IMR-90 (cell line): ENCODE data around the gene ELMO1. TPM values are rescaled to one million over a fixed set of nuclear protein-coding genes. Genes with fewer than 3 reads are reported as not detected.

Experiments
- ATAC-seq: fragments of 200-7000 bp; cut with Tn5 transposase; 2 replicates; pipeline ENCODE4 v1.9.1; 2020; ENCODE audit warnings: low read depth, mild to moderate bottlenecking, moderate library complexity
- BruUV-seq: library from RNA; stranded (reverse); fragments of 400-500 nt; replicated peaks from 2 replicates; lab custom pipeline; 2021; lab: Mats Ljungman, UMichigan
- CTCF ChIA-PET: fragments of 300-600 bp; formaldehyde crosslinking; extraction: SDS; loops from one replicate; lab custom pipeline; 2021; ENCODE audit warnings: antibody characterized with exemption; lab: Yijun Ruan, JAX
- POLR2A ChIA-PET: fragments of 300-600 bp; sonication (Branson Sonifier 250); formaldehyde crosslinking; loops from one replicate; lab custom pipeline; 2022; ENCODE audit warnings: antibody characterized with exemption; ENCODE audit not compliant: unreplicated experiment; lab: Charles Lee
- DNase-seq: peaks from one replicate; pipeline ENCODE4 v3.0.0; 2013
- H2AFZ ChIP-seq: replicated peaks from 2 replicates; pipeline ENCODE3; 2013; ENCODE audit warnings: low read length, mild to moderate bottlenecking; ENCODE audit not compliant: poor library complexity
- H2AK5ac ChIP-seq: 2 replicates; pipeline ENCODE4 v1.6.1; 2013; ENCODE audit warnings: low read depth, low read length, inconsistent platforms
- H2AK9ac ChIP-seq: replicated peaks from 2 replicates; pipeline ENCODE3; 2013; ENCODE audit warnings: mild to moderate bottlenecking, low read depth, low read length, moderate library complexity; ENCODE audit not compliant: poor library complexity
- H2BK120ac ChIP-seq: 2 replicates; pipeline ENCODE4 v1.6.1; 2013; ENCODE audit warnings: low read depth, low read length, inconsistent platforms
- H2BK15ac ChIP-seq: 3 replicates; pipeline ENCODE4 v1.6.1; 2013; ENCODE audit warnings: low read depth, low read length, inconsistent platforms
- H2BK20ac ChIP-seq: 2 replicates; pipeline ENCODE4 v1.6.1; 2013; ENCODE audit warnings: low read depth, mild to moderate bottlenecking, inconsistent platforms, low read length, moderate library complexity
- H2BK5ac ChIP-seq: 2 replicates; pipeline ENCODE4 v1.6.1; 2013; ENCODE audit warnings: mild to moderate bottlenecking, low read depth, low read length, inconsistent platforms; ENCODE audit not compliant: poor library complexity, severe bottlenecking
- H3K14ac ChIP-seq: replicated peaks from 2 replicates; pipeline ENCODE4 v1.6.1; 2013; ENCODE audit warnings: low read depth, low read length, inconsistent platforms
- H3K18ac ChIP-seq: 2 replicates; pipeline ENCODE4 v1.6.1; 2013; ENCODE audit warnings: low read depth, low read length, control low read depth
- H3K23ac ChIP-seq: 2 replicates; pipeline ENCODE4 v1.6.1; 2013; ENCODE audit warnings: low read depth, low read length, inconsistent platforms
- H3K27ac ChIP-seq: 2 replicates; pipeline ENCODE4 v1.5.1; 2013; ENCODE audit warnings: mild to moderate bottlenecking, control low read depth, low read length; ENCODE audit not compliant: insufficient read depth
- H3K27me3 ChIP-seq: 2 replicates; pipeline ENCODE4 v1.6.1; 2013; ENCODE audit warnings: low read length; ENCODE audit not compliant: control insufficient read depth, insufficient read depth
- H3K36me3 ChIP-seq: 2 replicates; pipeline ENCODE4 v1.6.1; 2013; ENCODE audit warnings: low read length, mixed read lengths; ENCODE audit not compliant: control insufficient read depth, insufficient read depth
- H3K4ac ChIP-seq: 2 replicates; pipeline ENCODE4 v1.6.1; 2013; ENCODE audit warnings: low read depth, low read length, inconsistent platforms
- H3K4me1 ChIP-seq: 2 replicates; pipeline ENCODE4 v1.6.1; 2013; ENCODE audit warnings: low read length, mixed read lengths; ENCODE audit not compliant: control insufficient read depth, insufficient read depth
- H3K4me2 ChIP-seq: 2 replicates; pipeline ENCODE4 v1.6.1; 2013; ENCODE audit warnings: low read depth, mild to moderate bottlenecking, control low read depth, low read length, moderate library complexity
- H3K4me3 ChIP-seq: 2 replicates; pipeline ENCODE4 v1.5.1; 2013; ENCODE audit warnings: low read depth, mild to moderate bottlenecking, control low read depth, low read length, moderate library complexity; ENCODE audit not compliant: insufficient read depth
- H3K56ac ChIP-seq: 2 replicates; pipeline ENCODE4 v1.6.1; 2013; ENCODE audit warnings: low read length, inconsistent platforms; ENCODE audit not compliant: insufficient read depth; ENCODE audit errors: extremely low read depth
- H3K79me1 ChIP-seq, 2 experiments: 2 replicates each; pipeline ENCODE4 v1.6.1; 2013; ENCODE audit warnings: low read length in 2 of 2, inconsistent platforms in 1 of 2, low read depth in 1 of 2
- H3K9ac ChIP-seq: 2 replicates; pipeline ENCODE4 v1.6.1; 2013; ENCODE audit warnings: low read depth, low read length, control low read depth
- H3K9me1 ChIP-seq: 2 replicates; pipeline ENCODE4 v1.6.1; 2013; ENCODE audit warnings: low read length, inconsistent platforms; ENCODE audit not compliant: insufficient read depth
- H3K9me3 ChIP-seq: 2 replicates; pipeline ENCODE4 v1.6.1; 2013; ENCODE audit warnings: low read length; ENCODE audit not compliant: control insufficient read depth, insufficient read depth
- H4K20me1 ChIP-seq: 2 replicates; pipeline ENCODE4 v1.6.1; 2013; ENCODE audit warnings: low read length, inconsistent platforms; ENCODE audit not compliant: insufficient read depth
- H4K5ac ChIP-seq: 2 replicates; pipeline ENCODE4 v1.6.1; 2013; ENCODE audit warnings: mild to moderate bottlenecking, low read depth, low read length, control low read depth
- H4K8ac ChIP-seq, 2 experiments: 2 replicates each; pipeline ENCODE4 v1.6.1; 2013; ENCODE audit warnings: low read depth in 2 of 2, low read length in 2 of 2, control low read depth in 1 of 2, inconsistent platforms in 1 of 2
- H4K91ac ChIP-seq: 2 replicates; pipeline ENCODE4 v1.6.1; 2013; ENCODE audit warnings: low read depth, low read length, inconsistent platforms; ENCODE audit not compliant: insufficient read depth
- BHLHE40 ChIP-seq: fragments of 150-350 bp; IDR thresholded peaks from 2 replicates; pipeline ENCODE4 v1.6.1; 2016; ENCODE audit warnings: mild to moderate bottlenecking, low read depth, low read length
- CEBPB ChIP-seq: IDR thresholded peaks from 2 replicates; pipeline ENCODE4 v1.6.1; 2012; ENCODE audit warnings: low read depth, low read length, improper control_type of control experiment
- FOS ChIP-seq: fragments of 150-350 bp; IDR thresholded peaks from 2 replicates; pipeline ENCODE4 v1.6.1; 2016; ENCODE audit warnings: low read depth, low read length
- MAZ ChIP-seq: IDR thresholded peaks from 2 replicates; pipeline ENCODE4 v1.6.1; 2012; ENCODE audit warnings: low read depth, mild to moderate bottlenecking, low read length, improper control_type of control experiment, moderate library complexity, borderline replicate concordance
- NFE2L2 ChIP-seq: fragments of 150-350 bp; IDR thresholded peaks from 2 replicates; pipeline ENCODE4 v1.6.1; 2016; ENCODE audit warnings: low read depth, mild to moderate bottlenecking, low read length
- RAD21 ChIP-seq: IDR thresholded peaks from 2 replicates; pipeline ENCODE4 v1.6.1; 2012; ENCODE audit warnings: low read length, improper control_type of control experiment
- WGBS, 2 experiments: methylation state at CpG; one replicate each; pipeline versions ENCODE4 v1.1.5 to v1.1.7; 2013; ENCODE audit warnings: missing lambda C conversion rate in 2 of 2; ENCODE audit not compliant: insufficient read length in 1 of 2; ENCODE audit errors: extremely low coverage in 2 of 2; 5-methylcytosine and 5-hydroxymethylcytosine counted together
- dilution Hi-C: fragments of 300-500 bp; cut with HindIII; formaldehyde crosslinking; loops from one replicate; pipeline ENCODE4 v1.14.3; 2018; ENCODE audit warnings: low sequenced_read_pairs; ENCODE audit not compliant: unreplicated experiment
- in situ Hi-C: fragments of 300-500 bp; cut with MboI; formaldehyde crosslinking; loops from 3 replicates; pipeline ENCODE4 v1.14.3; 2019; ENCODE audit warnings: low sequenced_read_pairs, inconsistent platforms, mixed read lengths
- intact Hi-C: fragments of 100-400 bp; cut with micrococcal nuclease; formaldehyde crosslinking; loops from 2 replicates; pipeline ENCODE4 v1.10.0; 2022
- polyA plus RNA-seq, 3 experiments: library from polyadenylated mRNA; depleted of rRNA; stranded (reverse); fragments of >200 nt; gene quantifications; 2 replicates each; pipeline ENCODE4 v1.2.3, GENCODE V29; 2012; ENCODE audit warnings: low replicate concordance in 1 of 3
- total RNA-seq: library from RNA; depleted of rRNA; stranded (reverse); fragments of >200 nt; gene quantifications from 2 replicates; pipeline ENCODE4 v1.2.3, GENCODE V29; 2012
- TF ChIP-seq, protein P1 (sequence below): conservative IDR thresholded peaks from 2 replicates; pipeline ENCODE4 v1.5.1; 2012; ENCODE audit warnings: mild to moderate bottlenecking, low read depth, low read length, improper control_type of control experiment

The ELMO1 gene
- total and polyA plus RNA-seq, 2 of the 4 experiments (the other 2 are of a cell fraction) = 0.03 TPM; not detected in 1

DNA sequence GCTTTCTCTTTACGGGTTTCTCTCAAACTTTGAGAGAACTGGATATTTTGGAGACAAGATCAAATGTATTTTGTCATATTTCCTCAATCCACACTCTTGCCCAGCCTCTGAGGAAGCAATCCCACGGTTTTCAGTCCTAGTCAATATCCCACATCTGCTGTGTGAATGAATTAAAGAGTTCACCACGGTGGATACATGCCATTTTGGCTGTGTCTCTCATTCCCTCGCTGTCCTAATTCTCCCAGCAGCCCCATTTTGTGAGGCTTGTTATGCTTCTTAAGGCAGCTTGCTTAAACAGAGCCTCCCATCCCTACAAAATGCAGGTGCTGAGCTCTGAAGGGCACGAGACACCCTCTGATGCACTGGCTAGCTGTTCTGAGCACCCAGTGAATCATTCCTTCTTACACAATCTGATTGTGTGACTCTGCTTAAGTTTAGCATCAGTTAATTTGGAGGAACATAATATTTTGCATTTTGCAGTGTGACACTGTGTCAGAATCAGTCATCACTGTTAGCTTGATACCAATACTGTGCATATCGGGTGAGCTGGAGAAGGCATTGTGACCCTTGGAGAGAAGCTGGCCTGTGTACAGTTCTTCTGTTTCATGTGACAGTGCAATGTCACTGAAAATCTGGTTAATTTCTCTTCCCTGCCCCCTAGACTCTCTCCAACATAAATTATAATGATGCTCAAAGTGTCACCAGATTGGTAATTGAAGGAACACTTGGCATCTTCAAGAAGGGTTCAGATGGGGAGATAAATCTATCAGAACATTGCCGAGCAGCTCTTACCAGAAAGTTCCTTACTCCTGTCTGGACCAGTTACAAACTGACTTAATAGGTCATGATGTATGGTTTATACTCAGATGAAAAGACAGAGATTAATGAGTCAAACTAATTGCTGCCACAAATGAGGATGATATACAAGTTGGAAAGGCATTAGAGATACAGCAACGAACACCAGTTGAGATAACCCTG is 620.6 kb downstream of the ELMO1 start:
- ATAC-seq = no peak
- ChIA-PET POLR2A (no interaction called here), CTCF (no interaction called here)
- no peak overlapping the region for H4K91ac ChIP-seq
- dilution Hi-C loops = no loop called here
- H3K36me3 ChIP-seq = no peaks in the 10 kb centered on the region
- in situ Hi-C loops = no loop called here
- no peak for TF ChIP-seq CEBPB
- no peak for TF ChIP-seq NFE2L2
- TF ChIP-seq MAZ = no peak
- TF ChIP-seq FOS = no peak
- TF ChIP-seq RAD21 = no peak
- TF ChIP-seq BHLHE40 = no peak
- TF ChIP-seq, protein P1, sequence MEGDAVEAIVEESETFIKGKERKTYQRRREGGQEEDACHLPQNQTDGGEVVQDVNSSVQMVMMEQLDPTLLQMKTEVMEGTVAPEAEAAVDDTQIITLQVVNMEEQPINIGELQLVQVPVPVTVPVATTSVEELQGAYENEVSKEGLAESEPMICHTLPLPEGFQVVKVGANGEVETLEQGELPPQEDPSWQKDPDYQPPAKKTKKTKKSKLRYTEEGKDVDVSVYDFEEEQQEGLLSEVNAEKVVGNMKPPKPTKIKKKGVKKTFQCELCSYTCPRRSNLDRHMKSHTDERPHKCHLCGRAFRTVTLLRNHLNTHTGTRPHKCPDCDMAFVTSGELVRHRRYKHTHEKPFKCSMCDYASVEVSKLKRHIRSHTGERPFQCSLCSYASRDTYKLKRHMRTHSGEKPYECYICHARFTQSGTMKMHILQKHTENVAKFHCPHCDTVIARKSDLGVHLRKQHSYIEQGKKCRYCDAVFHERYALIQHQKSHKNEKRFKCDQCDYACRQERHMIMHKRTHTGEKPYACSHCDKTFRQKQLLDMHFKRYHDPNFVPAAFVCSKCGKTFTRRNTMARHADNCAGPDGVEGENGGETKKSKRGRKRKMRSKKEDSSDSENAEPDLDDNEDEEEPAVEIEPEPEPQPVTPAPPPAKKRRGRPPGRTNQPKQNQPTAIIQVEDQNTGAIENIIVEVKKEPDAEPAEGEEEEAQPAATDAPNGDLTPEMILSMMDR = no peak
- H3K14ac ChIP-seq = no peak overlapping the region
- no peak overlapping the region for H2BK5ac ChIP-seq
- H3K27ac ChIP-seq = no peak overlapping the region
- H3K9ac ChIP-seq = no peak overlapping the region
- no CpG with 5 or more reads among the region's 8 CpGs for WGBS, 2 experiments
- no peaks in the 10 kb centered on the region for H3K4me1 ChIP-seq
- no TSS peak for BruUV-seq
- H2AFZ ChIP-seq = no peak overlapping the region
- no peak overlapping the region for H4K5ac ChIP-seq
- no peak overlapping the region for H2BK120ac ChIP-seq
- H3K4ac ChIP-seq = no peak overlapping the region
- H3K23ac ChIP-seq = no peak overlapping the region
- no peak overlapping the region for H2BK20ac ChIP-seq
- no peak overlapping the region for H2AK5ac ChIP-seq
- no peak overlapping the region for H4K8ac ChIP-seq
- H3K56ac ChIP-seq = no peak overlapping the region
- no peaks in the 10 kb centered on the region for H3K27me3 ChIP-seq
- no peak for DNase-seq
- H3K79me1 ChIP-seq = no peaks in the 10 kb centered on the region
- no peak overlapping the region for H3K4me2 ChIP-seq
- intact Hi-C loops = no loop called here
- H4K20me1 ChIP-seq = no peaks in the 10 kb centered on the region
- no peak overlapping the region for H2AK9ac ChIP-seq
- no peak overlapping the region for H3K18ac ChIP-seq
- H3K4me3 ChIP-seq = no peak overlapping the region
- no peaks in the 10 kb centered on the region for H3K9me1 ChIP-seq
- no peaks in the 10 kb centered on the region for H3K9me3 ChIP-seq
- no peak overlapping the region for H2BK15ac ChIP-seq
